ENCODE measurements around the gene IL31.

The IL31 gene

DNA sequence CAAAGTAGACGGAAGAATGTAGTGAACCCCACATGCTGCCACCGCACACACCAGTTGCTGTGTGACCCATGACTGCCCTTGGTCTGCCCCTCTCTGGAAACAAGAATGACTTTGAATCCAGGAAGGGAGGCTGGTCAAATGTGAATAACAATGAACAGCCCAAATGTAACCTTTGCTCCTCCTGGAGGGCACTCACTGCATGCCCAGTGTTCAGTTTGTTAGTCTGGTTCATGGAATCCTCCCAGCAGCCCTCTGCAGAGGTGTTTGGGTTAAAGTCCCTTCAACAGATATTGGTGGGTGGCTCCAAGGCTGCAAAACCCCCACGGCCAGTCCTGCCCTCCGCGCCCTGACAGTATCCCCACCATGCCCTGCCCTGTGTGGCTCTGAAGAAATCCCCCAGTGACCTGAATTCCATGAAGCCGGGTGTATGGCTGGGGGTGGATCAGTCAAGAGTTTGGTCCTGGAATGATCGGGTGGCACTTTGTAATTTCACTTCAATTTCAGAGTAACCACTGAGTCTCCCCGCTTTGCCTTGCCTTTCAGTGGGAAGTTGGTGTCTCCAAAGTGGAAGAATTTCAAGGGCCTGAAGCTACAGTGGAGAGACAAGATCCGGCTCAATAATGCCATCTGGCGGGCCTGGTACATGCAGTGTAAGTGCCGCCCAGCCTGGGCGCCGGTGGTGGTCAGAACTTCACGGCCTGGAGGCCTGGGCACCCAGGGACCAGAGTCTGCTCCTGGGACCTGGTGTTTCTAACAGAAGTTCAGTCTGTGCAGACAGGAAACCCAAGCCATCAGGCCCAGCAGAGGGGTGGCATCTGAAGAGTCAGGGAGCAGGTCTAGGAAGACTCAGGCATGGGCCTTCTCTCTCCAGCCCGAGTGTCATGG is 47.1 kb downstream of the IL31 start:
- no peak for DNase-seq

- DNase-seq = no peak
These were observed 47.7 kb downstream of the IL31 start for GRCh38 chr12:122126342-122126635.

GRCh38 chr12:122125452-122126341 is 48.3 kb downstream of the IL31 start:
- DNase-seq = no peak

DNA sequence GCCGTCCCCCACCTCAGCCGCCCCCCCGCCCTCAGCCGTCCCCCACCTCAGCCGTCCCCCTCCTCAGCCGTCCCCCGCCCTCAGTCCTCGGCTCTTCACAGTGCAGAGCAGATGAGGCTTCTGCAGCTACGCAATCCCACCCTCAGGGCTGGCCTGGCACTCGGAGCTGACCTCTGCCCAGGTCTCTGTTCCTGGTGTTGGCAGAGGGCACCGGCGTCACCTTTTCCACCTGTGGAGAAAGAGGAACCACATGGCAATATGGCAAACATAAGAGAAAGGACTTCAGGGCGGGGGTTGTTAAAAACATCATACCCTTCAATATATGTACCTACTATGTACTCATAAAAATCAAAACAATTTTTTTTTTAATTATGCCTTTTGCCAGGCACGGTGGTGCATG is 49.7 kb downstream of the IL31 start:
- no peak for DNase-seq

DNA sequence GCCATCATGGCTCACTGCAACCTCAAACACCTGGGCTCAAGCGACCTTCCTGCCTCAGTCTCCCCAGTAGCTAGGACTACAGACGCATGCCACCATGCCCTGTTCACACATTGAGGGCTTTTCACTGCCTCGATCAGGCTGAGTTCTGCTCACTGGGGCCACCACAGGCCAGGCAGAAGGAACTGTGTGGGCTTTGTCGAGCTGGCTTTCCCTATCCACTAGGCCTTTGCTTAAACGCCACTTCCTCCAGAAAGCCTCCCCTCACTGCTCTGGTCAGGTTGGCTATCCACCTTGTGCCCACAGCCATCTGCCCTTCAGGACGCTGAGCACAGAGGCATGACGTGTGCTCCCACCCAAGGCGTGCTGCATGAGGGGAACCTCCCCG is 50.3 kb downstream of the IL31 start:
- no peak for DNase-seq

GRCh38 chr12:122123051-122123760 is 50.8 kb downstream of the IL31 start:
- DNase-seq = no peak

Data from NCI-H1694 (cell line).